Stimulated activated CD4-positive, alpha-beta T cell treated with anti-CD3 and anti-CD28 coated beads, Interleukin-4, amount 100 ng/mL, for 4 hours (primary cell): ENCODE results near the gene ST3GAL4.

Source experiments
- DNase-seq, 2 experiments: peaks; one replicate each; pipeline ENCODE4 v3.0.0-alpha.2; 2020

ST3GAL4 gene

GRCh38 chr11:126456783-126457542 lies 101.5 kb downstream of the ST3GAL4 start:
- DNase-seq, result no peak

GRCh38 chr11:126457817-126458216 lies 102.3 kb downstream of the ST3GAL4 start:
- no peak for DNase-seq

- DNase-seq, result no peak
These were observed 104.3 kb downstream of the ST3GAL4 start for GRCh38 chr11:126459691-126460281.

GRCh38 chr11:126460417-126461095 lies 105.1 kb downstream of the ST3GAL4 start:
- no peak for DNase-seq

- no peak for DNase-seq
These were observed 105.6 kb downstream of the ST3GAL4 start for GRCh38 chr11:126461096-126461440.

GRCh38 chr11:126461996-126462395 lies 106.5 kb downstream of the ST3GAL4 start:
- no peak for DNase-seq

- no peak for DNase-seq
These were observed 106.9 kb downstream of the ST3GAL4 start for GRCh38 chr11:126462422-126462821.
